Neural progenitor cell (in vitro differentiated cells): ENCODE results near the gene REG1A. TPM values are rescaled to one million over a fixed set of nuclear protein-coding genes. Genes with fewer than 3 reads are reported as not detected.

Source experiments
- DNase-seq: peaks from one replicate; pipeline ENCODE4 v3.0.0-alpha.2; 2016; ENCODE audit warnings: low spot score
- H2AFZ ChIP-seq: fragments of 200-600 bp; sonication (generic); replicated peaks from 2 replicates; pipeline ENCODE4 v1.6.1; 2016; ENCODE audit warnings: antibody characterized with exemption
- H3F3A ChIP-seq: fragments of 200-600 bp; sonication (generic); 2 replicates; pipeline ENCODE4 v1.6.1; 2016; ENCODE audit warnings: antibody characterized with exemption, low read depth
- H3K27ac ChIP-seq: fragments of 200-600 bp; sonication (generic); 2 replicates; pipeline ENCODE4 v1.5.1; 2016; ENCODE audit warnings: mild to moderate bottlenecking
- H3K27me3 ChIP-seq: fragments of 200-600 bp; sonication (generic); 2 replicates; pipeline ENCODE4 v1.6.1; 2016; ENCODE audit warnings: mild to moderate bottlenecking, moderate library complexity
- H3K36me3 ChIP-seq: fragments of 200-600 bp; sonication (generic); 2 replicates; pipeline ENCODE4 v1.5.1; 2016
- H3K4me1 ChIP-seq: fragments of 200-600 bp; sonication (generic); 2 replicates; pipeline ENCODE4 v1.6.1; 2016; ENCODE audit warnings: mixed run types
- H3K4me2 ChIP-seq: fragments of 200-600 bp; sonication (generic); 2 replicates; pipeline ENCODE4 v1.6.1; 2016
- H3K4me3 ChIP-seq: fragments of 200-600 bp; sonication (generic); 2 replicates; pipeline ENCODE4 v1.5.1; 2016
- H3K79me2 ChIP-seq: fragments of 200-600 bp; sonication (generic); 2 replicates; pipeline ENCODE4 v1.6.1; 2016; ENCODE audit warnings: low read depth
- H3K9ac ChIP-seq: fragments of 200-600 bp; sonication (generic); 2 replicates; pipeline ENCODE4 v1.6.1; 2016
- H3K9me3 ChIP-seq: fragments of 200-600 bp; sonication (generic); 2 replicates; pipeline ENCODE4 v1.5.1; 2016; ENCODE audit warnings: low read depth
- H4K20me1 ChIP-seq: fragments of 200-600 bp; sonication (generic); 2 replicates; pipeline ENCODE4 v1.6.1; 2016; ENCODE audit warnings: low read depth
- H3K27ac Mint-ChIP-seq: 3 replicates; pipeline ENCODE4 v1.8.0; 2021; ENCODE audit warnings: mixed read lengths
- H3K27me3 Mint-ChIP-seq: 2 replicates; pipeline ENCODE4 v1.8.0; 2022; ENCODE audit warnings: low read depth, mild to moderate bottlenecking, inconsistent platforms, moderate library complexity, mixed read lengths; ENCODE audit not compliant: insufficient read depth
- H3K36me3 Mint-ChIP-seq: 3 replicates; pipeline ENCODE4 v1.8.0; 2021; ENCODE audit warnings: mixed read lengths
- H3K4me1 Mint-ChIP-seq: 3 replicates; pipeline ENCODE4 v1.8.0; 2021; ENCODE audit warnings: mixed read lengths
- H3K4me3 Mint-ChIP-seq: 3 replicates; pipeline ENCODE4 v1.8.0; 2021; ENCODE audit warnings: mild to moderate bottlenecking, moderate library complexity, mixed read lengths
- H3K9me3 Mint-ChIP-seq: 3 replicates; pipeline ENCODE4 v1.8.0; 2020; ENCODE audit warnings: mixed read lengths
- CTCF ChIP-seq: fragments of 200-600 bp; sonication (generic); IDR thresholded peaks from 2 replicates; pipeline ENCODE4 v1.5.1; 2017; ENCODE audit warnings: antibody characterized with exemption, mild to moderate bottlenecking
- EZH2 ChIP-seq: fragments of 200-600 bp; sonication (generic); IDR thresholded peaks from 2 replicates; pipeline ENCODE4 v1.6.1; 2017; ENCODE audit warnings: antibody characterized with exemption, mild to moderate bottlenecking, moderate library complexity
- EZH2phosphoT487 ChIP-seq: fragments of 200-600 bp; sonication (generic); IDR thresholded peaks from 2 replicates; pipeline ENCODE4 v1.6.1; 2017; ENCODE audit warnings: antibody characterized with exemption
- total RNA-seq: library from RNA; depleted of rRNA; stranded (reverse); fragments of >200 nt; gene quantifications from 2 replicates; pipeline ENCODE4 v1.2.3, GENCODE V29; 2015; ENCODE audit warnings: low replicate concordance

Gene REG1A
- total RNA-seq, 1 donor from 2014 or later = 0.28 TPM

GRCh38 chr2:79131687-79132086, 11.4 kb downstream of the REG1A start:
- no peak overlapping the region for H3K27ac ChIP-seq
- Mint-ChIP-seq H3K4me3 (no peak overlapping the region), H3K4me1 (peaks cover 17% of the 10 kb centered on the region), H3K36me3 (no peaks in the 10 kb centered on the region), H3K27ac (no peak overlapping the region), H3K9me3 (no peaks in the 10 kb centered on the region), H3K27me3 (peaks cover 3% of the 10 kb centered on the region)
- H3K36me3 ChIP-seq = no peaks in the 10 kb centered on the region
- H3K4me2 ChIP-seq = no peak overlapping the region
- H2AFZ ChIP-seq = no peak overlapping the region
- H3F3A ChIP-seq = no peaks in the 10 kb centered on the region
- DNase-seq = no peak
- no peaks in the 10 kb centered on the region for H3K9me3 ChIP-seq
- H3K27me3 ChIP-seq = no peaks in the 10 kb centered on the region
- no peaks in the 10 kb centered on the region for H3K79me2 ChIP-seq
- no peak overlapping the region for H3K9ac ChIP-seq
- no peak overlapping the region for H3K4me3 ChIP-seq
- no peak for TF ChIP-seq EZH2
- no peak for TF ChIP-seq CTCF
- no peak for TF ChIP-seq EZH2phosphoT487
- no peaks in the 10 kb centered on the region for H4K20me1 ChIP-seq
- no peaks in the 10 kb centered on the region for H3K4me1 ChIP-seq

GRCh38 chr2:79138385-79138784, 18.1 kb downstream of the REG1A start:
- H3K36me3 Mint-ChIP-seq = no peaks in the 10 kb centered on the region
- no peaks in the 10 kb centered on the region for H3K9me3 ChIP-seq
- no peaks in the 10 kb centered on the region for H4K20me1 ChIP-seq
- peaks cover 8% of the 10 kb centered on the region for H3K4me1 Mint-ChIP-seq
- no peak overlapping the region for H3K4me2 ChIP-seq
- no peak overlapping the region for H3K9ac ChIP-seq
- H3K27ac Mint-ChIP-seq = no peak overlapping the region
- peaks cover 4% of the 10 kb centered on the region for H3K27me3 Mint-ChIP-seq
- no peak overlapping the region for H3K4me3 Mint-ChIP-seq
- H3K27ac ChIP-seq = no peak overlapping the region
- H3F3A ChIP-seq = no peaks in the 10 kb centered on the region
- no peak for TF ChIP-seq EZH2phosphoT487
- no peak for TF ChIP-seq CTCF
- TF ChIP-seq EZH2 = no peak
- no peaks in the 10 kb centered on the region for H3K36me3 ChIP-seq
- H3K4me1 ChIP-seq = no peaks in the 10 kb centered on the region
- no peak overlapping the region for H2AFZ ChIP-seq
- H3K4me3 ChIP-seq = no peak overlapping the region
- no peaks in the 10 kb centered on the region for H3K79me2 ChIP-seq
- no peak for DNase-seq
- no peaks in the 10 kb centered on the region for H3K27me3 ChIP-seq
- H3K9me3 Mint-ChIP-seq = no peaks in the 10 kb centered on the region

GRCh38 chr2:79139423-79139822, 19.1 kb downstream of the REG1A start:
- Histone ChIP-seq H4K20me1 (no peaks in the 10 kb centered on the region), H3K79me2 (no peaks in the 10 kb centered on the region), H3K4me2 (no peak overlapping the region), H3K4me3 (no peak overlapping the region), H3K4me1 (no peaks in the 10 kb centered on the region), H3K27me3 (no peaks in the 10 kb centered on the region), H3K36me3 (no peaks in the 10 kb centered on the region), H3K9ac (no peak overlapping the region), H3F3A (no peaks in the 10 kb centered on the region), H3K9me3 (no peaks in the 10 kb centered on the region), H3K27ac (no peak overlapping the region), H2AFZ (no peak overlapping the region)
- DNase-seq = no peak
- Mint-ChIP-seq H3K27me3 (peaks cover 4% of the 10 kb centered on the region), H3K27ac (peak overlapping the region; percentile 19), H3K9me3 (no peaks in the 10 kb centered on the region), H3K4me1 (peaks cover 8% of the 10 kb centered on the region), H3K36me3 (no peaks in the 10 kb centered on the region), H3K4me3 (no peak overlapping the region)
- TF ChIP-seq EZH2phosphoT487 (no peak), EZH2 (no peak), CTCF (no peak)
